Activated T-cell treated with anti-CD3 and anti-CD28 coated beads for 4 hours (primary cell): ENCODE data around the gene NFKBIZ.

ENCODE experiments used
- DNase-seq: peaks from one replicate; pipeline ENCODE4 v3.0.0-alpha.2; 2020

Gene NFKBIZ

GRCh38 chr3:101848754-101849713, at the start of gene NFKBIZ:
Gene NFKBIZ (plus strand): TSS chr3:101849514. CDS start chr3:101849629, 115 bp downstream.
- DNase-seq: peak; percentile 86

- DNase-seq: no peak
Measured at GRCh38 chr3:101801174-101801573, 48.1 kb upstream of the NFKBIZ start.

- no peak for DNase-seq
Measured at GRCh38 chr3:101802179-101802578, 47.1 kb upstream of the NFKBIZ start.

- peak; percentile 57 for DNase-seq
Measured at GRCh38 chr3:101803173-101803782, 46.0 kb upstream of the NFKBIZ start.

GRCh38 chr3:101803939-101804338, 45.4 kb upstream of the NFKBIZ start:
- DNase-seq: no peak

GRCh38 chr3:101806491-101806890, 42.8 kb upstream of the NFKBIZ start:
- DNase-seq: no peak

- no peak for DNase-seq
Measured at GRCh38 chr3:101807888-101808287, 41.4 kb upstream of the NFKBIZ start.

GRCh38 chr3:101809178-101810021, 39.9 kb upstream of the NFKBIZ start:
- peak; percentile 41 for DNase-seq

- DNase-seq: no peak
Measured at GRCh38 chr3:101810022-101810418, 39.3 kb upstream of the NFKBIZ start.

- no peak for DNase-seq
Measured at GRCh38 chr3:101811875-101812274, 37.4 kb upstream of the NFKBIZ start.

- no peak for DNase-seq
Measured at GRCh38 chr3:101812895-101813294, 36.4 kb upstream of the NFKBIZ start.

- DNase-seq: no peak
Measured at GRCh38 chr3:101813817-101814440, 35.4 kb upstream of the NFKBIZ start.

- no peak for DNase-seq
Measured at GRCh38 chr3:101814835-101815234, 34.5 kb upstream of the NFKBIZ start.

- no peak for DNase-seq
Measured at GRCh38 chr3:101816215-101817149, 32.8 kb upstream of the NFKBIZ start.

GRCh38 chr3:101817992-101818391, 31.3 kb upstream of the NFKBIZ start:
- no peak for DNase-seq

GRCh38 chr3:101819649-101820206, 29.6 kb upstream of the NFKBIZ start:
- no peak for DNase-seq

GRCh38 chr3:101821503-101821902, 27.8 kb upstream of the NFKBIZ start:
- no peak for DNase-seq

- DNase-seq: no peak
Measured at GRCh38 chr3:101823525-101823924, 25.8 kb upstream of the NFKBIZ start.

- DNase-seq: no peak
Measured at GRCh38 chr3:101824702-101825101, 24.6 kb upstream of the NFKBIZ start.

GRCh38 chr3:101825904-101826445, 23.3 kb upstream of the NFKBIZ start:
- DNase-seq: no peak
